ENCODE data around the gene TWSG1. TPM values are rescaled to one million over a fixed set of nuclear protein-coding genes. Genes with fewer than 3 reads are reported as not detected.

The TWSG1 gene
- total and polyA plus RNA-seq, 4 donors: 11.8 to 55.8 (median 21.6) TPM

GRCh38 chr18:9386879-9387278 is 52.3 kb downstream of the TWSG1 start:
- WGBS, 2 donors: 58 to 72% methylated on average over 1 of the region's 1 CpG
- no peak overlapping the region for H3K9ac ChIP-seq (ENCODE audit: insufficient read depth in 1 of 2, low read length in 2 of 2)

GRCh38 chr18:9387891-9388290 is 53.3 kb downstream of the TWSG1 start:
- Histone ChIP-seq H3K36me3 (ENCODE audit: control insufficient read depth in 4 of 4, insufficient read depth in 4 of 4, low read length in 4 of 4) (peaks cover 0 to 21% (median 5%) of the 10 kb centered on the region in 4 donors), H3K9ac (ENCODE audit: insufficient read depth in 1 of 2, low read length in 2 of 2) (no peak overlapping the region), H3K4me3 (no peak overlapping the region), H3K4me1 (ENCODE audit: control insufficient read depth in 5 of 5, insufficient read depth in 5 of 5, low read length in 5 of 5) (no peaks in the 10 kb centered on the region), H3K9me3 (ENCODE audit: control insufficient read depth in 4 of 4, insufficient read depth in 3 of 4, low read length in 3 of 4) (peaks cover 0 to 21% (median 7%) of the 10 kb centered on the region in 4 donors), H3K27ac (ENCODE audit: low read depth in 1 of 2, low read length in 1 of 2) (no peak overlapping the region), H3K27me3 (ENCODE audit: control insufficient read depth in 3 of 3, insufficient read depth in 3 of 3, low read length in 2 of 3) (no peaks in the 10 kb centered on the region)
- DNase-seq (no peak), ATAC-seq (ENCODE audit: insufficient read depth, low FRiP score) (no peak)
- no peak for TF ChIP-seq CTCF (IDR thresholded peaks at IDR 0.05; ENCODE audit: control extremely low read depth, extremely low read depth)
- WGBS, 2 donors: 67 to 70% methylated on average over 1 of the region's 1 CpG

More at GRCh38 chr18:9386879-9387278, 52.3 kb downstream of the TWSG1 start:
- DNase-seq (no peak), ATAC-seq (ENCODE audit: insufficient read depth, low FRiP score) (no peak)
- Histone ChIP-seq H3K4me3 (no peak overlapping the region), H3K27ac (ENCODE audit: low read depth in 1 of 2, low read length in 1 of 2) (no peak overlapping the region), H3K27me3 (ENCODE audit: control insufficient read depth in 3 of 3, insufficient read depth in 3 of 3, low read length in 2 of 3) (no peaks in the 10 kb centered on the region), H3K36me3 (ENCODE audit: control insufficient read depth in 4 of 4, insufficient read depth in 4 of 4, low read length in 4 of 4) (peaks cover 0 to 16% (median 4%) of the 10 kb centered on the region in 4 donors), H3K4me1 (ENCODE audit: control insufficient read depth in 5 of 5, insufficient read depth in 5 of 5, low read length in 5 of 5) (no peaks in the 10 kb centered on the region), H3K9me3 (ENCODE audit: control insufficient read depth in 4 of 4, insufficient read depth in 3 of 4, low read length in 3 of 4) (peaks cover 0 to 14% (median 5%) of the 10 kb centered on the region in 4 donors)
- TF ChIP-seq CTCF (IDR thresholded peaks at IDR 0.05; ENCODE audit: control extremely low read depth, extremely low read depth): no peak

GRCh38 chr18:9389706-9390105 is 55.1 kb downstream of the TWSG1 start:
- Histone ChIP-seq H3K36me3 (ENCODE audit: control insufficient read depth in 4 of 4, insufficient read depth in 4 of 4, low read length in 4 of 4) (peaks cover 0 to 21% (median 6%) of the 10 kb centered on the region in 4 donors), H3K4me3 (no peak overlapping the region), H3K9ac (ENCODE audit: insufficient read depth in 1 of 2, low read length in 2 of 2) (no peak overlapping the region), H3K4me1 (ENCODE audit: control insufficient read depth in 5 of 5, insufficient read depth in 5 of 5, low read length in 5 of 5) (no peaks in the 10 kb centered on the region), H3K27ac (ENCODE audit: low read depth in 1 of 2, low read length in 1 of 2) (no peak overlapping the region), H3K27me3 (ENCODE audit: control insufficient read depth in 3 of 3, insufficient read depth in 3 of 3, low read length in 2 of 3) (no peaks in the 10 kb centered on the region), H3K9me3 (ENCODE audit: control insufficient read depth in 4 of 4, insufficient read depth in 3 of 4, low read length in 3 of 4) (peaks cover 0 to 21% (median 7%) of the 10 kb centered on the region in 4 donors)
- WGBS, 2 donors: 93 to 95% methylated on average over 5 of the region's 5 CpGs
- TF ChIP-seq CTCF (IDR thresholded peaks at IDR 0.05; ENCODE audit: control extremely low read depth, extremely low read depth): no peak
- no peak for DNase-seq
- no peak for ATAC-seq (ENCODE audit: insufficient read depth, low FRiP score)

- Histone ChIP-seq H3K27me3 (ENCODE audit: control insufficient read depth in 3 of 3, insufficient read depth in 3 of 3, low read length in 2 of 3) (no peaks in the 10 kb centered on the region), H3K9me3 (ENCODE audit: control insufficient read depth in 4 of 4, insufficient read depth in 3 of 4, low read length in 3 of 4) (peaks cover 0 to 21% (median 7%) of the 10 kb centered on the region in 4 donors), H3K4me1 (ENCODE audit: control insufficient read depth in 5 of 5, insufficient read depth in 5 of 5, low read length in 5 of 5) (peaks cover 0 to 2% (median 0%) of the 10 kb centered on the region in 5 donors), H3K36me3 (ENCODE audit: control insufficient read depth in 4 of 4, insufficient read depth in 4 of 4, low read length in 4 of 4) (peaks cover 0 to 24% (median 12%) of the 10 kb centered on the region in 4 donors), H3K4me3 (no peak overlapping the region), H3K9ac (ENCODE audit: insufficient read depth in 1 of 2, low read length in 2 of 2) (no peak overlapping the region), H3K27ac (ENCODE audit: low read depth in 1 of 2, low read length in 1 of 2) (no peak overlapping the region)
- no peak for TF ChIP-seq CTCF (IDR thresholded peaks at IDR 0.05; ENCODE audit: control extremely low read depth, extremely low read depth)
- DNase-seq (no peak), ATAC-seq (ENCODE audit: insufficient read depth, low FRiP score) (no peak)
- 93 to 97% methylated on average over 3 of the region's 3 CpGs for WGBS, 2 donors
These were observed 58.2 kb downstream of the TWSG1 start for GRCh38 chr18:9392726-9393125.

Data from lung (tissue), 12 donors.